OCI-LY7 (cell line): Measurements from ENCODE around the gene ZNF276.

Experiments
- CTCF ChIP-seq: fragments of 200-600 bp; sonication (generic); conservative IDR thresholded peaks from 2 replicates; pipeline ENCODE4 v1.5.1; 2014; ENCODE audit warnings: mild to moderate bottlenecking, antibody characterized with exemption, low read length, moderate library complexity, mixed read lengths
- EZH2phosphoT487 ChIP-seq: fragments of 200-600 bp; sonication (generic); IDR thresholded peaks from 2 replicates; pipeline ENCODE4 v1.6.1; 2018; ENCODE audit warnings: low read depth, borderline replicate concordance, mild to moderate bottlenecking, mixed run types, antibody characterized with exemption, low read length, moderate library complexity, mixed read lengths

GRCh38 chr16:89775223-89775622, 53.9 kb downstream of the ZNF276 start:
- TF ChIP-seq CTCF (no peak), EZH2phosphoT487 (no peak)
